ENCODE results near the gene C10orf90. TPM values are rescaled to one million over a fixed set of nuclear protein-coding genes. Genes with fewer than 3 reads are reported as not detected.

C10orf90 gene
- polyA plus RNA-seq, 5 donors, result 13.0 to 29.3 (median 16.3) TPM

GRCh38 chr10:126468876-126469643 lies 201.4 kb downstream of the C10orf90 start:
- no peak for DNase-seq

GRCh38 chr10:126468467-126468866 lies 202.0 kb downstream of the C10orf90 start:
- DNase-seq, result no peak

GRCh38 chr10:126465771-126466170 lies 204.7 kb downstream of the C10orf90 start:
- no peak for DNase-seq

DNA sequence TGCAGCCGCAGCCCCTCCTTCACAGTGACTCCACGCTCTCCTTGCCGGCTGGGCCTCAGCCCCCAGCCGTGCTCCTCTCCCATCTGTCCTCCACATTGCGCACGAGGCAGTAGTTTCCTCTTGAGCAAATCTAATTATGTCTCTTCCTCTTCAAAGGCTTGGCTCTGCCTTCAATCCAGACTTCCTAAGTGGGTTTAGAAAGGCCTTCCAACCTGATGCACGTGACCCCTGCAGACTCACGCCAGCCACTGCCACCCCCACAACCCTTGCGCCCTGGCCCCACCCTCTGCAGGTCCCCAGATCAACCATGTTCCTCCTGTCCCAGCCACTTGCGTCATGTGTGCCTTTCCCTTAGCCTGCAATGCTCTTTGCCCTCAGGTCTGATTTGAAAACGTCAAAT lies 207.2 kb downstream of the C10orf90 start:
- DNase-seq, result no peak

DNA sequence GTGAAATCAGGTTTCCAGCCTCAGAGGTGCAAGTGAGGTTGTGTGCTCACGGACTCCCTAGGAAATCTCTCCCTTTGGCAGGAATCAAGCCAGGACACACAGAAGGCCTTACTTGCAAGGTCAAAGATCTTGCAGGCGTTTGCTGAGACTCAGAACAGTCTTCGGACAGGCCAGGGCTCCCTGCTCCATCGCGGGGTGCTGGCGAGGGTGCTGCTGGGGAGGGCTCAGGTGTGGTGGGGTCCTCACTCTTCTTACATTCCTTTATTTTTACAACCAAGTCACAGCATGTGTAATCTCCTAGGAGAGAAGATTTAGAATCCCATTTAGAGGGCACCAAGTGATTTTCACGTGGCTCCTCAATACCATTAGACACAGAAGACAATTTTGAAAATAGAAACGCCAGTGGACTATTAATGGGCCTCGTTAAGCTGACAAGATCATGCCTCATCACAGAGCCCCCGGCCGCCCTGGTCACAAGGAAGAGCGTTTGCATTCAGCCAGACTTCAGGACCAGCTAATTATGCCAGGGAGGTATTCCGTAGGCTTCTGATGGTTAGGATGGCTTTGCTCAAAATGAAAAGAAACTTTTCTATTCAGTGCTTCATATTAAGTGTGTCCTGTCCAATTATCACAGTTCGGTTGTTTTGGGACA lies 209.1 kb downstream of the C10orf90 start:
- no peak for DNase-seq

DNA sequence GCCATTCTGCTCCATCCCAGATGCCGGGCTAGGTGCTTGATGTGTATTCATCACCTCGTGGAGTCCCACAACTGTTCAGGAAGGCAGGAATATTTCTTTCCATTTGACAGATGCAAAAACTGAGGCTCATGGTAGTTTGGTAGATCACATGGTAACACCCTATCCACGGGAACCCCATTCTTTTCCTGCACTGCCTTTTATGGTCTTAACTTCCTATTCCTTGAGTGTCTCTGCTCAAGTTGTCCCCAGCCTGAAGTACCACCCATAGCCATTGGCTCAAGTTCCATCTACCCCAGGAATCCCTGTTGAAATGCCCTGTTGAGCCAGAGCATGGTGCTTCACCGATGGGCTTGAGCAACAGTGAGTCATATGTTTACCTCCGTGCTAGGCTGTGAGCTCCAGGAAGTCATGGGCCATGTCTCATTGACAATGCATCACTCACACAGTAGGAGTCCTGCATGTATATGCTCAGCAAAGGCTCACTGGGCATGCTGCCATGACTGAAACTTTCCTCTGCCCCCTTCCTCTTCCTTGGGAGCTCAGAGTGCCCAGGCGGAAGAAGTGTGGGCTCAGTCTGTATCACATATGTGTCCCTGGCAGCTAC lies 210.5 kb downstream of the C10orf90 start:
- no peak for DNase-seq

GRCh38 chr10:126459032-126459831 lies 211.3 kb downstream of the C10orf90 start:
- DNase-seq, result no peak

DNA sequence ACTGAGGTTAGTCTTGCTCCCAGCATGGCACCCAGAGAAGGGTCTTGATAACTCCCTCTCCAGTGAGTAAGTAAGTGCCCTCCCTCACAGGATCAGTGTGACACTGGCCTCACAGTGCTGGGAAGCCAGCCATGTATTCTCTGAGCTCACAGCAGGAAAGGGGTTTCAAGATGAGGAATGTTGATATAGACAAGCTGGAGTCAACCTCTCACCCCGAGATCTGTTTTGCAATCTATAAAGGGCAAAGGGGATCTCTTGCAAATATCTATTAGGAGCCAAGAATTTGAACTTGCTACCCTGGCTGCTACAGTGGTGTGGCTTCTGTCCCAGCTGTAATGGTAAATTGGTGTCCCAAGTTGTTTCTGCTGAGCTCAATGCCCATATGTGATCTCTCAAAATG lies 212.0 kb downstream of the C10orf90 start:
- no peak for DNase-seq

- no peak for DNase-seq
Measured at GRCh38 chr10:126456632-126457031, 213.9 kb downstream of the C10orf90 start.

DNA sequence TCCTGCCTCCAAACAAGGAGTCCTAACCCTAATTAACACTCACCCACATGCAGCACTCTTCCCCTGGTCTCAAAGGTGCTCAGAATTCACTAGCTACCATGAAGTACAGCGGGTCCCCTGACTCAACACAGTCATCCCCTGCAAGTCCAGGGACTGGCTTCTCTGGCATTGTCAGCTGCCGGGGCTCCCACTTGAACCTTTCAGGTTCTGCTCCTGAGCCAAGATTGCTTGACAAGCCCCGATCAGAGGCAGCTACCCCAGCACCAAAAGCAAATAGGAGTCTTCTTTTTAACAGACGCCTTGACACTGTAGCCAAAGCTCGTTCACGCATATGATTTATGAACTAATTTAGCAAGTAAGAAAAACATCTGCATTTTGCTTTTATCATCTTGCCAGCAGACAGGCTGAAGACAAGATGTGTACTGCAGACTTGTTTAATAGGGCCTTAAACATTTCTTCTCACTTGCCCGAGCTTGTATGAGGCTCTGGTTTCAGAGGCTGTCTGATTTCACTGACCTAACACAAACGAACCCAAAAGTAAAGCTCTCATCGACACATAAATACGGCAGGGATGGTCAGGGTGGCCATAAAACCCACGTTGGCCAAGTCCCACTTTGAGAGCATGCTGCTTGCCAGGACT lies 214.6 kb downstream of the C10orf90 start:
- DNase-seq, result no peak

- DNase-seq, result no peak
Measured at GRCh38 chr10:126455036-126455765, 215.3 kb downstream of the C10orf90 start.

- DNase-seq, result no peak
Measured at GRCh38 chr10:126454045-126454751, 216.3 kb downstream of the C10orf90 start.

GRCh38 chr10:126452245-126452644 lies 218.2 kb downstream of the C10orf90 start:
- no peak for DNase-seq

DNA sequence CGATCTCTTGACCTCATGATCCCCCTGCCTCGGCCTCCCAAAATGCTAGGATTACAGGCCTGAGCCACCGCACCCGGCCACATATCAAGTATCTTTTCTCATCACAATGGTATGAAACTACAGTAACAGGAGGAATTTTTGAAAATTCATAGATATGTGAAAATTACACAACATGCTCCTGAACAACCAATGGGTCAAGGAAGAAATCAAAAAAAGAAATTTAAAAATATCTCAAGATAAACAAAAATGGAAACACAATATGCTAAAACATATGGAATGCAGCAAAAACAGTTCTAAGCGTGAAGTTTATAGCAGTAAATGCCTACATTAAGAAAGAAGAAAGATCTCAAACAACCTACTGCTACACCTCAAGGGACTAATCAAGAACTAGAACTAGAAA lies 222.4 kb downstream of the C10orf90 start:
- DNase-seq, result no peak

DNA sequence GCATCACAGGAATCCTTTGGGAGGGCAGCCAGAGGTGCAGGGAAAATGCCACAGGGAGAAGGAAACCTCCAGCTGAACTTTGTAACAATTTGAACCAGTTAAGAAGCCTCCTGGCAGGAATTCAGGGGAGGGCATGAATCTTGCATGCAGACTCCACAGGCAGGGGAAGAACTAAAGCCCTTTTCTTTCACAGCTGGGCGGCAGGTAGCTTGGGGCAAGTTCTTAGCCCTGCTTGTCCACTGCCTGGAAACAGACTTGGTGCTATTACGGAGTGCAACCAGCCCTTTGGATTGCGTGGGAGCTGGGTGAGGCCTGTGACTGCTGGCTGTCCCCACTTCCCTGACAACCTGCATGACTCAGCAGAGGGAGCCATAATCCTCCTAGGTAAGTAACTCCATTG lies 230.6 kb downstream of the C10orf90 start:
- DNase-seq, result no peak

GRCh38 chr10:126438407-126438783 lies 232.1 kb downstream of the C10orf90 start:
- DNase-seq, result no peak

DNA sequence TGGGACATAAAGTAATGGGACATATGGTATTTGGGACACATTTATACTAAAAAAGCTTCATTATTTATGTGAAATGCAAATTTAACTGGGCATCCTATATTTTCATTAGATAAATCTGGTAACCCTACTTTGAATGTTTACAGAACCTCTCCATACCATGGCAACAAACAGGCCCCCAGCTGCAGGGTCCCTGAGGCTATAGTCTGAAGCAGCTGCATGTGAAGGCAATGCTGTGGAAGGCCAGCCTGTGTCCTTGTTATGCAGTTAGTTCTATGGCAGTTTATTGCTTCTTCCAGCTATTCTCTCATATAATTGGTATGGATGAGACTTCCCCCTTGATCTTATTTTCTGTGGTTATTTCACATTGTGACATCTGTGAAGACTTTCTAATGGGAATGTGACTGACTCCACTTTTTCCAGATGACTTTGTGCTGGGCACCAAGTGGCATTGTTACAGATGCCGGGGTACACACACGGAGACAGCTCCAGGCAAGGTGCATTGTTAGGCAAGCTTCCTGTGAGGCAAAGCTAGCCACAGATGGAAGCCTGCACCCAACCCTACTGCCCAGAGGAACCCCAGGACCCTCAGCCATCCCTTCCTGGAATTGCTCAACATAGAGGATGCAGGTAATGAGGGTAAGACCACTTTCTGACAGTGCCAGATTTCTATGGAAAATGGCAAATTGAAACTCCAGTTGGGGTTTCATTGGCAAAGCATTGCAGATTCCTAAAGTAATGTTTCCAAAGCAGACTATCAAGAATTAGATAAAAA lies 232.7 kb downstream of the C10orf90 start:
- no peak for DNase-seq

DNA sequence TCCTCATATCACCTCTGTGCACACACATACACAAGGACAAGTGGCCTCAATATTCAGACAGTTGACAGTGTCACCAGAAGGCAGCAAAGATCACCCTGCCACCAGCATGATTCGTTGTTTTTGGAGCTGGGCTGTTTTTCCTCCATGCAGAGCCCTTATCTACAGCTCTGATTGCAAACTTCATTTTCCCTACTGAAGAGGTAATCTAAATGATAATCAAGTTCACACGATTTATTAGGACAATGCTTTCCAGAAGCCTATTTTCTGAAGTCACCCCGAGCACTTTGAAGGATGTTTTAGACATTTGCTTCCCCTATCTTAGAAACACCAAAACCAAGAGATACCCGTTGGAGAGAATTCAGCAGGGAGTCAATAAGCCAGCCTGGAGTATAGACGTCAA lies 236.3 kb downstream of the C10orf90 start:
- no peak for DNase-seq

- DNase-seq, result no peak
Measured at GRCh38 chr10:126433351-126433750, 237.1 kb downstream of the C10orf90 start.

GRCh38 chr10:126432507-126432906 lies 238.0 kb downstream of the C10orf90 start:
- no peak for DNase-seq

Data from right lung (tissue), 5 donors.